A549 (cell line): ENCODE data around the gene PDILT.
"Not testable (repeated sequence)": the region's sequence is repeated elsewhere in the genome, so short reads cannot be mapped to it uniquely, and the experiment has no call there.

ENCODE experiments used
- CEBPB ChIP-seq, 2 experiments: fragments of >200 bp in 1 of 2; sonication (Bioruptor Twin) in 1 of 2; formaldehyde crosslinking in 1 of 2; IDR thresholded peaks; 2 replicates each; pipeline ENCODE4 v1.6.1; 2012 to 2016
- CTCF ChIP-seq: fragments of >200 bp; sonication (Bioruptor Twin); formaldehyde crosslinking; IDR thresholded peaks from 3 replicates; pipeline ENCODE4 v1.5.1; 2016
- EP300 ChIP-seq, 2 experiments: fragments of >200 bp; sonication (Bioruptor Twin); formaldehyde crosslinking; IDR thresholded peaks; 2 replicates in 1 of 2; 3 replicates in 1 of 2; pipeline ENCODE4 v1.6.1; 2016 to 2017
- KDM1A ChIP-seq: fragments of 200-600 bp; sonication (generic); IDR thresholded peaks from 2 replicates; pipeline ENCODE4 v1.6.1; 2016; ENCODE audit warnings: low read depth, mild to moderate bottlenecking
- POLR2A ChIP-seq: IDR thresholded peaks from 2 replicates; pipeline ENCODE4 v1.6.1; 2012; ENCODE audit warnings: mild to moderate bottlenecking, low read length
- RAD21 ChIP-seq, 2 experiments: fragments of >200 bp in 1 of 2; sonication (Bioruptor Twin) in 1 of 2; formaldehyde crosslinking in 1 of 2; IDR thresholded peaks in 1 of 2; conservative IDR thresholded peaks in 1 of 2; 2 replicates in 1 of 2; 3 replicates in 1 of 2; pipeline ENCODE4 v1.6.1; 2012 to 2018; ENCODE audit warnings: inconsistent platforms in 1 of 2
- SMC3 ChIP-seq: fragments of >200 bp; sonication (Bioruptor Twin); formaldehyde crosslinking; IDR thresholded peaks from 3 replicates; pipeline ENCODE4 v1.6.1; 2018; ENCODE audit warnings: inconsistent platforms
- ZFP36 ChIP-seq: fragments of 450-650 bp; IDR thresholded peaks from 2 replicates; pipeline ENCODE4 v1.6.1; 2014; ENCODE audit warnings: borderline replicate concordance; ENCODE audit not compliant: partially characterized antibody
- TF ChIP-seq, protein P1 (sequence below): IDR thresholded peaks from 2 replicates; pipeline ENCODE4 v1.6.1; 2012

GRCh38 chr16:20440731-20441130 is 36.2 kb upstream of the PDILT start:
- not testable (repeated sequence) for TF ChIP-seq CTCF; EP300 (IDR thresholded peaks at IDR 0.05); KDM1A; POLR2A; ZFP36; SMC3; RAD21 (conservative IDR thresholded peaks at IDR 0.05 in 1 of 2, IDR thresholded peaks at IDR 0.05 in 1 of 2); CEBPB (IDR thresholded peaks at IDR 0.05)
- TF ChIP-seq, protein P1, sequence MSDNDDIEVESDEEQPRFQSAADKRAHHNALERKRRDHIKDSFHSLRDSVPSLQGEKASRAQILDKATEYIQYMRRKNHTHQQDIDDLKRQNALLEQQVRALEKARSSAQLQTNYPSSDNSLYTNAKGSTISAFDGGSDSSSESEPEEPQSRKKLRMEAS: not testable (repeated sequence)
